Measurements from ENCODE around the gene OR2T10.
"Not testable (repeated sequence)": the region's sequence is repeated elsewhere in the genome, so short reads cannot be mapped to it uniquely, and the experiment has no call there.

The OR2T10 gene

GRCh38 chr1:248597589-248597988 is at the start of gene OR2T10:
Gene OR2T10, minus strand, starts transcription at chr1:248597700. Its CDS starts 3,932 bp downstream, at chr1:248593768.
- DNase-seq (ENCODE audit: low spot score): no peak

GRCh38 chr1:248645178-248645577 is 47.7 kb upstream of the OR2T10 start, which contains the start of gene OR2T35:
Gene OR2T35, minus strand, starts transcription at chr1:248645278. Its CDS starts 6,020 bp downstream, at chr1:248639258.
- DNase-seq (ENCODE audit: low spot score): not testable (repeated sequence)

DNA sequence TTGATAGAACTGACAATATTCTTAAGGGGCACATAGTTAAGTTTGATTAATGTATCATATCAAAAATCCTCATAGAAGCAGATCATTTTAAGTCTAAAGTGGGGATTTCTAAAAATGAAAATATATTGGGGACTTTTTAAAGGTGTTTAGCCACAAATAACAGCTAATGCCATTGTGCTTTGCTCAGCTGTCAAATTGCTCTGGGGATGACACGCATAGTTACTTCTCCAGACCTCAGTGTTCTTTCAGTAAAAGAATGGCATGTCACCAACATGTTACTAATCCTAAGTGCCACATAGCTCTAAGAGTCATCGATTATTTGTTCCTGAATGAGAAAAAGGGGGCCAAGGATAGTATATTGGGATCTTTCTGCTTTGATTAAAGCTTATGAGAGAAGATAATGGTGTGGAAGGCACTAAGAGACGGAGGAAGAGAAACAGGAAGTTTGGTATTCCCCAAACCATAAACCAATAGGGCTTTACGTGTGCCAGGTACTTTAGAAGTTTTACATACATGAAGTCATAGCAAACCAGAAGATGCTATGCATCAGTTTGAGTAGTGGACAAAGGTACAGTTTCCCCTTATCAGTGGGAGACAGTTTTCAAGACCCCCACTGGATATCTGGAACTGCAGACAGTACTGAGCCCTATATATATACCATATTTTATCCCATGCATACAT is 45.6 kb upstream of the OR2T10 start:
- DNase-seq (ENCODE audit: low spot score): not testable (repeated sequence)

DNA sequence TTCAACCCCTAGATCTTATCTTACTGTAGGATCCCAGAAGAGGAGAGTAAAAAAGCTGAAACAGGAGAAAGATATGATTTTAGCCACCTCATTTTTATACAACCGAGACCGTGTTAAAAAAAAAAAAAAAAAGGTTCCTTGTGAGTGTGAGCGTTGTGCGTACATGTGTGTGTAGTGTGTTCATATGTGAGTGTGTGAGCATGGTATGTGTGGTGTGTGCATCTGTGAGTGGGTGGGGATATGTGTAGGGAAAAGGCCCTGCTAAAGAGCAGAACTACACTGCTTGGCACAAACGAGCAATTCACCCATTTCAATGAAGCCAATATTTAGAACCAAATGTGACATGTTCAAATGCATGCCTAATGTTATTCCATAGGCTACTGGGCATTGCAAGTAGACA is 44.1 kb upstream of the OR2T10 start:
- not testable (repeated sequence) for DNase-seq (ENCODE audit: low spot score)

DNA sequence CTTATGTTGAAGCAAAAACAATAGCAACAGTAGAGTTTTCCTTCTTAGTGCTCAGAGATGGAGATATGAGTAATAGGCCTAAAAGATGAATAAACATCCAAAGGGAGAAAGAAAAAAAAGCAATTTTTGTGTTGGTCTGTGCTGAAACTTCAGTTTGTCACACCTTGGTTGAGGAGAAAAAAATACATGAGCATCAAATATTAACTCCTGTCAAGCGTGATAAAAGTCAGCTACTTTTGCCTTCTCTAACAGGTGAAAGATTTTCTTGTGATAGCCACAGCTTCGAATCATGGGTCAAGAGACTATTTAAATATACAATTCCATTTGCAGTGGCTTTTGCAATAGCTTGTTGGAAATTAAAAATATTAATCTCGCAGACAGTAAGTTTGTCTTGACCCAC is 43.4 kb upstream of the OR2T10 start:
- not testable (repeated sequence) for DNase-seq (ENCODE audit: low spot score)

- not testable (repeated sequence) for DNase-seq (ENCODE audit: low spot score)
These were observed 42.2 kb upstream of the OR2T10 start for GRCh38 chr1:248639652-248640051.

GRCh38 chr1:248636612-248637011 is 39.1 kb upstream of the OR2T10 start:
- not testable (repeated sequence) for DNase-seq (ENCODE audit: low spot score)

DNA sequence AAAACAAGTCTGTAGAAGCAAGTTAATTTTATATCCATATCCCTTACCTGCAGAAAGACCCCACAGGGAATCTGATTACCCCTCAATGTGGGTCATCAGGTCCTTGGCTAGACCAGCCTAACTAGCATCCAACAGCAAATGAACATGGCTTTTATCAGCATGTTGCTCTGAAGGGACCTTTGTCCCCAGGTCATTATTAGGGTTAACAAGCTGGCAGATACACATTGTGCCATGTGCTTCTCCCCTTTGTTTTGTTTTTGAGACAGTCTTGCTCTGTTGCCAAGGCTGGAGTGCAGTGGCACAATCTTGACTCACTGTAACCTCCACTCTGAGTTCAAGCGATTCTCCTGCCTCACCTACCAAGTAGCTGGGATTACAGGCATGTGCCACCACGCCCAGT is 37.5 kb upstream of the OR2T10 start, which contains the start of gene OR2T11:
OR2T11 (minus strand) TSS at position 101 of the 400 bp plus-strand sequence. CDS start 7,963 bp downstream, outside the sequence.
- DNase-seq (ENCODE audit: low spot score): not testable (repeated sequence)

DNA sequence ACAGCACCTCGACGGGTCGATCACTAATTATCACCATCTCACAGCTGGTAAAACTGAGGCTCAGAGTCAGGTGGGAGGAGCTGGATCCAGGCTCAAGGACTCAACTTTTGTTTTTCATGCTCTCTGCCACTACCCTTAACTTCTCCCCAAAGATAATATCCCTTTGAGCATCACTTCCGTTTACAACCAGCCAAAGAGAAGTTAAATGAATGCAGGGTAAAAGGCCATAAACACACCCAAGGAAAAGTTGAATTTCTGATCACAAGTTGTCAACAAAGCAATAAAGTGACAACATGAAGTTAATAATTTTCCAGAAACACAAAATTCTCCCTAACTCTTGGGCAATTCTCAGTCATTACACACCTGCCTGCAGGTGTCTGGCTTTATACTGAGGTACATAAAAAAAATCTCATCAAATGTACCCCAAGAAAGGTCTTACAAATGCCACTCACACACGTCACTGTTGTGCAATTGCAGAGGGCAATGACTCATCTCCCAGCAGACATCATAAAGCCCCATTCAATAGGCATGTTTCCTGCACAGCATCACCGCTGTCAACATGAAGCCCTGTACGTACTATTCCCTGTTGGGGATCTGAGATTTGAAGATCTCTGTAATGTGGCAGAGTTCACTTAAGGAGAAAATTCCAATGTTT is 34.0 kb upstream of the OR2T10 start:
- DNase-seq (ENCODE audit: low spot score): no peak

DNA sequence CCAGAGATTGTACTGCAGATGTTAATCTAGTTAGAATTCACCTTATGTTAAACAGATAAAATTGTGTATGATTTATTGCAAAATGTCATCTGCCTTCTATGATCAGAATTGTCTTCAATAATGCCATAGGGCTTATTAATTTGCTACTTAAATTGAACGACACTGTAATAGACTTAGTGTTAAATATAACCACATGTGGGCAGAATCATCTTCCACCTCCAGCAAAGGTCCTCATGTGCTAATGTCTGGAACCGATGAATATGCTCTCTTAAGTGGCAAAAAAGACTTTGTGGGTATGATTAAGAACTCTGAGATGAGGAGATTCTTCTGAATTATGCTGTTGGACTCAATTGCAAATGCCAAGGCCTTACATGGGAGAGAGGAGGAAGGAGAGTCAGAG is 33.1 kb upstream of the OR2T10 start:
- DNase-seq (ENCODE audit: low spot score): no peak

GRCh38 chr1:248627971-248628844 is 30.7 kb upstream of the OR2T10 start:
- no peak for DNase-seq (ENCODE audit: low spot score)

DNA sequence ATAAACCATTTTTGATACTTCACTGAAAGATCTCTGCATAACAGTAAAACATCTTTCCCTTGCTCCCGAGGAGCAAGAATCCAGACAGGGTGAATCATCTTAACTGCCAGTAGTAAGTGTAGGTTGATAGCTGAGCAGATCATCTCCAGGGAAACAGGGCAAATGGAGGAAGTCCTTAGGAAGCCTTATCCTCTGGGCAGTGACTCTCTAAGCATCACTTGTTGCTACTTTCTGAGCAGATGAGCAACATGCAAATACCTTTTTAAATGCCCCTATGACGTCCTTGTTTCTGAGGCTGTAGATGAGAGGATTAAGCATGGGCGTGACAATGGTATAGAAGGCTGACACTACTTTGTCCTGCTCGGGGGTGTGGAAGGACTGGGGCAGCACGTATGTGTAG is 28.5 kb upstream of the OR2T10 start:
- DNase-seq (ENCODE audit: low spot score): no peak

- no peak for DNase-seq (ENCODE audit: low spot score)
These were observed 27.7 kb upstream of the OR2T10 start for GRCh38 chr1:248625166-248625565.

DNA sequence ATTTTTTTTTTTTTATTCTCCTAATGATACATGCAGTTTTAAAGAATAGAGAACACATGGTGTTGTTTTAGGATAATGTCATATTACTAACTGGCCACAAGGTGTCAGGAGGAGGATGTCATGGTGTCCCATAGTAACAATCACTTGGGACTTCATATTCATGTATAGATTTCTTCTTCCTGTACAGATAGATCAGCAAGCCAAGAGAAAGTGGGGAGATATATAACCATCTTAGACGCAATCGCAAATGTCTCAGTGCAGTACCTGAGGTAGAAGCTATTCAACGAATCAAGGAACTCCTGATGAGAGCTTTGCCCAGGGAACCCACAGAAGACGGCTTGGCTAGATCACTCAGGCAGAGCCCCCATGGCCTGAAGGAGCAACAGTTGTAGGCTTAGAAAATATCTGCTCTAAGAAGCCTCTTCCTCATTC is 25.1 kb upstream of the OR2T10 start:
- DNase-seq (ENCODE audit: low spot score): peak; percentile 4

DNA sequence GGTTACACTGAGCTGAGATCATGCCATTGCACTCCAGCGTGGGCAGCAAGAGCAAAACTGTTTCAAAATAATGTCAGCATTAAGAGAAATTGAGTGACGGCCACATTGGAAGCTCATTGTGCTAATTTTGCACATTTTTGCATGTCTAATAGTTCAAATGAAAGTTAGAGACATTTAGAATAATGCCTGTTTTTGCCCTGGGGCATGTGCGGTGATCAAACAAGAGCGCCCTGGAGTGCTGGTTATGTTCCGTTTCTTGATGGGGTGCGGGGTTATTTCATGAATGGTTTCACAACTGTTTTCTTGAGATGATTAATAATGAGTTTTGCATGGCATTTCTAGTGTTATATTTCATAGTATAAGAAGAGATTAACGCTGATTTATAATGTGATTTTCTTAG is 24.3 kb upstream of the OR2T10 start:
- DNase-seq (ENCODE audit: low spot score): no peak

- no peak for DNase-seq (ENCODE audit: low spot score)
These were observed 21.4 kb upstream of the OR2T10 start for GRCh38 chr1:248618878-248619277.

DNA sequence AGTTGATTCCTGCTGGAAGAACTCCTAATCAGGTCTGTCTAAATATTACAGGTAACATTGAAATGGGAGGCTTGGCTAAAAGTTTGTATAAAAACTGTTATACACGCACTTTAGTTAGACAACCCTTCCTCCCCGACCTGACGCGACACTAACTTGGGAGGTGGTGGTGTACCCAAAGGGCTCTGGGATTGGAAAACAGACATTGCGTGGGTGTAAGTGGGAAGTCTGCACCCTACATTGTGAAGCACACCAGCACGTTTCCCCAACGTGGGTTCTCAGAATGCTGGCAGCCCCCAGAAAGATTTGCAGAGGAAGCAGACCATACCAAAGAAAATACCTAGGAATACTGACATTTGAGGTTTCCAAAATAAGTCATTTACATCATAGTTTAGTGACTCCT is 20.6 kb upstream of the OR2T10 start:
- DNase-seq (ENCODE audit: low spot score): no peak

DNA sequence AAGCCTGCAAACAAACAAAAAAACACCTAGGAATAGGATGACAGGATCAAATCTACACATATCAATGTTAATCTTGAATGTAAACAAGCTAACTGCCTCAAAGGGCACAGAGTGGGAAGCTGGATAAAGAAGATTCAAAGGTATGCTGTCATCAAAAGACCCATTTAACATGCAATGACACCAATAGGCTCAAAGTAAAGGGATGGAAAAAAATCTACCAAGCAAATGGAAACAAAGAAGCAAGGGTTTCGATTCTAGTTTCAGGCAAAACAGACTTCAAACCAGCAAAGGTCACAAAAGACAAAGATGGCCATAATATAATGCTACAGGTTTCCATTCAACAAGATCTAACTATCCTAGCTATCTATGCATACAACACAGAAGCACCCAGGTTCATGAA is 16.2 kb upstream of the OR2T10 start:
- no peak for DNase-seq (ENCODE audit: low spot score)

DNA sequence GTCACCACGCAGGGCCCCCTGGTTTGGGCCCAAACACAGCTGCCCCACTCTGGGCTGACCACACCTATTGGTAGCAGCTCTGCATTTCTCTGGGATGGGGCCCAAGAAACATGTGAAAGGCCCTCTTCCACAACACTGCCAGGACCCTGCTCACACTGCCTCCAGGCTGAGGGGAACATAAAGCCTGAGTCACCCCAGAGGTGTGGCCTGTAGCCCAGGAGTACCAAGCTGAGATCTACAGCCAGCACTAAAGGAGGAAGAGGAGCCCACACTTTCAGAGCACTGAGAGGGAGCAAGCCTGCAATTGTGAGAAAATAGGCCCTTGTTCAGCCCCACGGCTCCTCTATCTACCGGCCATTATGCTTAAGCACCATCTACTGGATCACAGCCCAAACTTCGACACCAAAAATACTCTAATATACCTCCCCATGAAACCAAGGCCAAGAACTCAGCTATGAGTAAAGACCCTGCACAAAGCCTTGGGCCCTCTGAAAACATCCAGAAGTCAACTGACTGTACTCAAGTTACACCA is 14.4 kb upstream of the OR2T10 start:
- no peak for DNase-seq (ENCODE audit: low spot score)

GRCh38 chr1:248610301-248610700 is 12.8 kb upstream of the OR2T10 start:
- DNase-seq (ENCODE audit: low spot score): no peak

DNA sequence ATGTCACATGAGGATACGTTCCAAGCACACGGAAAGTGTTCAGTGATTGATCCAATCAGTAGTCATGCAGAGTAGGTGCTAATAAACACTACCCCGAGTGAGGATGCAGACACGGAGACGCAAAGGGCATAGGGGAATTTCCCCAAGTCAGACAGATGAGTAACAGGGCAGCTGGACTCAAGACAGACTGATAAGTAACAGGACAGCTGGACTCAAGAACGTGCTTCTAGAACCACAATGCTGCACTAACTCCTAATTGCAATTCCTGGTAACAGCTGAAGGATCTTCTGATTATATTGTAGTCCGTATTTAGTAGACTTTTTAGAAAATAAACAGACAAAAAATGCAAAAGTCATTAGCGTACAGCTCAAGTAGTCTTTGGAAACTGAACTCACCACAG is 1.9 kb upstream of the OR2T10 start:
- no peak for DNase-seq (ENCODE audit: low spot score)

GRCh38 chr1:248596615-248597014 is 885 bp downstream of the OR2T10 start:
- DNase-seq (ENCODE audit: low spot score): no peak
